Effector memory CD4-positive, alpha-beta T cell (primary cell): ENCODE data around the gene PPP1R12B.
"Not testable (repeated sequence)": the region's sequence is repeated elsewhere in the genome, so short reads cannot be mapped to it uniquely, and the experiment has no call there.

Source experiments
- DNase-seq, 3 donors: peaks; one replicate each; pipeline ENCODE4 v3.0.0-alpha.2; 2020
- H3K27ac ChIP-seq: 2 replicates; pipeline ENCODE4 v1.7.0; 2013; ENCODE audit warnings: mild to moderate bottlenecking, low read length, moderate library complexity; ENCODE audit not compliant: insufficient read depth, poor library complexity, severe bottlenecking
- H3K27me3 ChIP-seq: replicated peaks from 2 replicates; pipeline ENCODE4 v1.7.0; 2013; ENCODE audit warnings: mild to moderate bottlenecking, low read length; ENCODE audit not compliant: insufficient read depth, control insufficient read depth, poor library complexity, severe bottlenecking
- H3K36me3 ChIP-seq: 2 replicates; pipeline ENCODE4 v1.7.0; 2013; ENCODE audit warnings: mild to moderate bottlenecking, low read length, moderate library complexity; ENCODE audit not compliant: control insufficient read depth, insufficient read depth
- H3K4me1 ChIP-seq: 2 replicates; pipeline ENCODE4 v1.7.0; 2013; ENCODE audit warnings: low read length, mild to moderate bottlenecking; ENCODE audit not compliant: control insufficient read depth, insufficient read depth, poor library complexity, severe bottlenecking
- H3K4me3 ChIP-seq: 2 replicates; pipeline ENCODE4 v1.7.0; 2013; ENCODE audit warnings: low read length, low read depth, mild to moderate bottlenecking; ENCODE audit not compliant: insufficient read depth, poor library complexity, severe bottlenecking
- H3K9me3 ChIP-seq: 2 replicates; pipeline ENCODE4 v1.7.0; 2013; ENCODE audit warnings: mild to moderate bottlenecking, low read length, moderate library complexity; ENCODE audit not compliant: control insufficient read depth

The PPP1R12B gene

GRCh38 chr1:202434059-202434458 is 85.6 kb downstream of the PPP1R12B start:
- Histone ChIP-seq H3K9me3 (no peaks in the 10 kb centered on the region), H3K4me1 (no peaks in the 10 kb centered on the region), H3K27me3 (no peaks in the 10 kb centered on the region), H3K27ac (no peak overlapping the region), H3K36me3 (peaks cover 41% of the 10 kb centered on the region), H3K4me3 (no peak overlapping the region)
- DNase-seq = no peak

- Histone ChIP-seq H3K27ac (no peak overlapping the region), H3K9me3 (no peaks in the 10 kb centered on the region), H3K36me3 (peaks cover 35% of the 10 kb centered on the region), H3K4me3 (no peak overlapping the region), H3K4me1 (no peaks in the 10 kb centered on the region), H3K27me3 (no peaks in the 10 kb centered on the region)
- no peak for DNase-seq
Observed at GRCh38 chr1:202438393-202439174, 90.1 kb downstream of the PPP1R12B start.

- H3K4me1 ChIP-seq = no peaks in the 10 kb centered on the region
- no peaks in the 10 kb centered on the region for H3K27me3 ChIP-seq
- no peak overlapping the region for H3K27ac ChIP-seq
- no peak for DNase-seq
- H3K36me3 ChIP-seq = peaks cover 35% of the 10 kb centered on the region
- no peak overlapping the region for H3K4me3 ChIP-seq
- no peaks in the 10 kb centered on the region for H3K9me3 ChIP-seq
Observed at GRCh38 chr1:202439308-202439707, 90.8 kb downstream of the PPP1R12B start.

DNA sequence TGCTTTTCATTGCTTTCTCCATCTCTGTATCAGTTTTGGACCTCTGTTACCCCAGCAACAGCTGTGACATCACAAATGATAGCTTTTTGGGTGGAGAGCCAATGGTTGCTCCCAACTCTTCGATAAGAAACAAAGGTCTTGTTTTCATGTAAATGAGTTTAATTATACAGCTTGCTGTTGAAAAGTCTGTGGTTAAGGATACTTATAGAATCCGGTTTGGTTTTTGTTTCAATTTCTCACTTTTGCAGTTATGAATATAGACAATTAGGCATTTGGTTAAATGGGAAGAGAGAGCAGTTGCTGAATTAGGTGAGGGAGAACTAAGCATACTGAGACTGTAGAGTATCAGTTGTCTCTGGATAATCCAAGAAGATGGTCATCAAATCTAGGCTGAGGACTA is 99.6 kb downstream of the PPP1R12B start:
- H3K27ac ChIP-seq, H3K27me3 ChIP-seq, H3K36me3 ChIP-seq, H3K4me3 ChIP-seq, H3K4me1 ChIP-seq, DNase-seq, H3K9me3 ChIP-seq: not testable (repeated sequence)

GRCh38 chr1:202451641-202452040 is 103.1 kb downstream of the PPP1R12B start:
- H3K27ac ChIP-seq, H3K4me1 ChIP-seq, H3K9me3 ChIP-seq, H3K4me3 ChIP-seq, H3K36me3 ChIP-seq, H3K27me3 ChIP-seq, DNase-seq: not testable (repeated sequence)

- Histone ChIP-seq H3K36me3 (peaks cover 4% of the 10 kb centered on the region), H3K4me1 (no peaks in the 10 kb centered on the region), H3K27ac (no peak overlapping the region), H3K27me3 (no peaks in the 10 kb centered on the region), H3K4me3 (no peak overlapping the region), H3K9me3 (no peaks in the 10 kb centered on the region)
- no peak for DNase-seq
Observed at GRCh38 chr1:202452508-202452907, 104.0 kb downstream of the PPP1R12B start.

DNA sequence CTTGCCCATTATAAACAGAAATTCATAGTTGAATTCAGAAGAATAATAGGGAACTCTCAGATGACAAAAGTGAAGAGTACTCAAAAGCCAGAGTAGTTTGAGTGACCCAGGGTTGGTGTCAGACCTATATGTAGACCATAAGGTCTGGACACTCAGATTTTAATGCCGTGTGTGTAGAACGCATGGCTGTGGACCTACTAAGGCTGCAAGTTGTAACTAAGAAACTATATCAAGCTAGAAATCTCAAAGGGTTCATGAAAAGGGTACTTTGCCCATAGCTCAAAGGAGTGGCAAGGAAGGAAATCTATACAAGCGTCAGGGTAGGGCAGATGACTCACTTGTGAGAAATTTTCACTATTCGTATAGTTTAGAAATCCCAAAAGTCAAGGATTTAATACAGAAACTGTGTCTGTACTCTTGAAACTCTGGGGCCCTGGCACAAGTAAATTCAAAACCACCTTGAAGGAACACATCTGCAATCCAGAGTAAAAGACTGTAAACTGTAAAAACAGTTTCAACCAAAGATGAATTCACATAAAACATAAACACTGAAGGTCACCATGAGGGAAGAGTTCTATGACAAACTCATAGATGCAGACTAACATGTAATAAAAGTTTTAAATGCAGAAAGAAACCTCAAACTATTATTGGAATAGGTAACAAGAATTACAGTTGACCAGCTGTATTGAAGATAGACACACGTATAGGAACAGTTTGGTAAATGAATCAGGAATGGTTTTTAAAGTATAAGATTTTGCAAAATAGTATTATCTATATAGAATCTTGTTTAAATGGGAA is 108.1 kb downstream of the PPP1R12B start:
- not testable (repeated sequence) for H3K4me3 ChIP-seq, H3K9me3 ChIP-seq, H3K27ac ChIP-seq, DNase-seq, H3K36me3 ChIP-seq, H3K27me3 ChIP-seq, H3K4me1 ChIP-seq

GRCh38 chr1:202458651-202459050 is 110.2 kb downstream of the PPP1R12B start:
- H3K27ac ChIP-seq, H3K36me3 ChIP-seq, H3K4me3 ChIP-seq, H3K4me1 ChIP-seq, H3K9me3 ChIP-seq, DNase-seq, H3K27me3 ChIP-seq: not testable (repeated sequence)

GRCh38 chr1:202459470-202460142 is 111.1 kb downstream of the PPP1R12B start:
- not testable (repeated sequence) for H3K27me3 ChIP-seq, H3K9me3 ChIP-seq, H3K4me3 ChIP-seq, DNase-seq, H3K27ac ChIP-seq, H3K4me1 ChIP-seq, H3K36me3 ChIP-seq

DNA sequence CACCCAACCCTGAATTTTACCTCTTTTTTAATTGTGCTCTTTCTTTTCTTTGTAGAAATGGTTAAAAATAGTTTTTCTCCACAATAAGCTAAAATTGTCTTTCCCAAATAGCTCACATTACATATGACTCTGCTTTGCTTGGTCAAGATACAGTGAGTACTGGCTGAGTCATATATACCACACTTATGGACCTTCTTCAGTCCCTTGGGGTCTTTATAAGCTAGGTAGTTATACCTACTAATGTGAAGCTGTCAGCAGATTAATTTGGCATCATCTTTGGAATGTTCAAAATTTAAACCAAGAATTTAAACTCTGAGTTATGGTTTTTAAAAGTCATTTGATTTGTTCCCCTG is 111.6 kb downstream of the PPP1R12B start:
- not testable (repeated sequence) for H3K9me3 ChIP-seq, H3K36me3 ChIP-seq, H3K4me3 ChIP-seq, DNase-seq, H3K4me1 ChIP-seq, H3K27ac ChIP-seq, H3K27me3 ChIP-seq
